ENCODE measurements around the gene BCL2L12. TPM values are rescaled to one million over a fixed set of nuclear protein-coding genes. Genes with fewer than 3 reads are reported as not detected.

BCL2L12 gene
- total RNA-seq, 1 experiment from 2014 or later: 145 TPM

DNA sequence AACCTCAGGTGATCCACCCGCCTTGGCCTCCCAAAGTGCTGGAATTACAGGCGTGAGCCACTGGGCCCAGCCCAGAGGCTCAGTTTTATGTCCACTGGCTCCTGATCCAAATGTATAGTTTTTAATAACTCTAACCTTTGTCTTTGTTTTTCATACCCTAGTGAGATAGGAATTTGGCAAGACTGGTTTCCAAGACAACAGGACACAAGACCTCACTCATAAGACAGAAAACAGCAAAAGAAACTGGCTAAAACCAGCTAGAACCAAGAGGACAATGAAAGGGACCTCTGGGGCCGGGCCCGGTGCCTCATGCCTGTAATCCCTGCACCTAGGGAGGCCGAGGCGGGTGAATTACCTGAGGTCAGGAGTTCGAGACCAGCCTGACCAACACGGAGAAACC lies 52.8 kb downstream of the BCL2L12 start:
- no peak overlapping the region for H3K27ac Mint-ChIP-seq
- TF ChIP-seq, protein P1, sequence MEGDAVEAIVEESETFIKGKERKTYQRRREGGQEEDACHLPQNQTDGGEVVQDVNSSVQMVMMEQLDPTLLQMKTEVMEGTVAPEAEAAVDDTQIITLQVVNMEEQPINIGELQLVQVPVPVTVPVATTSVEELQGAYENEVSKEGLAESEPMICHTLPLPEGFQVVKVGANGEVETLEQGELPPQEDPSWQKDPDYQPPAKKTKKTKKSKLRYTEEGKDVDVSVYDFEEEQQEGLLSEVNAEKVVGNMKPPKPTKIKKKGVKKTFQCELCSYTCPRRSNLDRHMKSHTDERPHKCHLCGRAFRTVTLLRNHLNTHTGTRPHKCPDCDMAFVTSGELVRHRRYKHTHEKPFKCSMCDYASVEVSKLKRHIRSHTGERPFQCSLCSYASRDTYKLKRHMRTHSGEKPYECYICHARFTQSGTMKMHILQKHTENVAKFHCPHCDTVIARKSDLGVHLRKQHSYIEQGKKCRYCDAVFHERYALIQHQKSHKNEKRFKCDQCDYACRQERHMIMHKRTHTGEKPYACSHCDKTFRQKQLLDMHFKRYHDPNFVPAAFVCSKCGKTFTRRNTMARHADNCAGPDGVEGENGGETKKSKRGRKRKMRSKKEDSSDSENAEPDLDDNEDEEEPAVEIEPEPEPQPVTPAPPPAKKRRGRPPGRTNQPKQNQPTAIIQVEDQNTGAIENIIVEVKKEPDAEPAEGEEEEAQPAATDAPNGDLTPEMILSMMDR (conservative IDR thresholded peaks at IDR 0.05): no peak
- no peak for DNase-seq

More for the DNA sequence above, 52.8 kb downstream of the BCL2L12 start:
- H3K4me1 Mint-ChIP-seq: peaks cover 6 to 9% of the 10 kb centered on the region in 2 experiments
- Histone ChIP-seq H2BK120ac (ENCODE audit: low read depth, low read length, poor library complexity, severe bottlenecking) (no peak overlapping the region), H2BK12ac (ENCODE audit: insufficient read length, low read depth, low read length) (no peak overlapping the region), H3K9ac (ENCODE audit: extremely low read depth, insufficient read length, low read length) (no peak overlapping the region), H2BK15ac (ENCODE audit: low read depth, low read length) (no peak overlapping the region), H2AK5ac (ENCODE audit: insufficient read length, low read length) (no peak overlapping the region), H3T11ph (ENCODE audit: low read length) (no peak overlapping the region), H2BK20ac (ENCODE audit: low read depth, low read length, poor library complexity, severe bottlenecking) (no peak overlapping the region), H3K27me3 (ENCODE audit: insufficient read depth, low read length) (no peaks in the 10 kb centered on the region), H3K4me2 (ENCODE audit: insufficient read depth, insufficient read length, low read length) (no peak overlapping the region), H3K56ac (ENCODE audit: insufficient read length, low read depth, low read length) (no peak overlapping the region), H3K4ac (ENCODE audit: low read depth, low read length) (no peak overlapping the region), H3K14ac (ENCODE audit: insufficient read depth, low read length) (no peak overlapping the region), H3K27ac (ENCODE audit: insufficient read length, low read depth, low read length) (no peak overlapping the region), H3K4me1 (ENCODE audit: insufficient read depth, low read length) (no peaks in the 10 kb centered on the region), H2AFZ (ENCODE audit: low read length) (no peak overlapping the region), H4K20me1 (ENCODE audit: control insufficient read depth, insufficient read depth, insufficient read length) (no peaks in the 10 kb centered on the region), H3K23me2 (ENCODE audit: insufficient read length, low read depth, low read length, poor library complexity, severe bottlenecking) (no peaks in the 10 kb centered on the region), H3K79me2 (ENCODE audit: insufficient read depth, low read length) (no peaks in the 10 kb centered on the region), H3K79me1 (ENCODE audit: insufficient read depth, low read depth, low read length, poor library complexity, severe bottlenecking) (no peaks in the 10 kb centered on the region), H3K9me3 (ENCODE audit: control insufficient read depth, low read depth, low read length) (no peaks in the 10 kb centered on the region), H2BK5ac (ENCODE audit: insufficient read length, low read length) (no peak overlapping the region), H4K5ac (ENCODE audit: insufficient read length, low read depth, low read length) (no peak overlapping the region), H4K91ac (ENCODE audit: insufficient read length, low read depth, low read length) (no peak overlapping the region), H3K18ac (ENCODE audit: insufficient read length, low read depth, low read length) (no peak overlapping the region), H4K8ac (replicated peaks; ENCODE audit: insufficient read length, low read depth, low read length) (no peak overlapping the region), H3K23ac (ENCODE audit: insufficient read length, low read depth, low read length) (no peak overlapping the region)
- H3K27me3 Mint-ChIP-seq (ENCODE audit: low read depth): peaks cover 2% of the 10 kb centered on the region; the same call in 1 of the 2 replicates
- H3K9me3 Mint-ChIP-seq: peaks cover 3% of the 10 kb centered on the region in 2 experiments; a peak in 2 of 5 replicates
- H3K36me3 Mint-ChIP-seq (ENCODE audit: insufficient read depth in 1 of 3, low read depth in 3 of 3): peaks cover 6 to 12% (median 8%) of the 10 kb centered on the region in 3 experiments; a peak in 6 of 7 replicates
- H3K4me3 Mint-ChIP-seq: no peak overlapping the region; a peak in 2 of 5 replicates
- no CpG with 5 or more reads among the region's 8 CpGs for WGBS (ENCODE audit: extremely low coverage, insufficient read length, low lambda C conversion rate)
